SK-N-SH treated with all-trans-retinoic acid at 6 μM for 48 hours (cell line): ENCODE results near the gene COL26A1.

Experiments
- ATAC-seq: fragments of 200-7000 bp; cut with Tn5 transposase; 3 replicates; pipeline ENCODE4 v1.9.1; 2020; ENCODE audit warnings: mild to moderate bottlenecking, moderate library complexity
- ARNTL ChIP-seq: fragments of 450-650 bp; formaldehyde crosslinking; IDR thresholded peaks from 2 replicates; pipeline ENCODE4 v1.5.0; 2020; ENCODE audit warnings: low read depth, mild to moderate bottlenecking, moderate library complexity, borderline replicate concordance
- BACH2 ChIP-seq: fragments of 250-450 bp; sonication (Bioruptor Pico); IDR thresholded peaks from 2 replicates; pipeline ENCODE4 v1.9.0; 2021; ENCODE audit warnings: mild to moderate bottlenecking, borderline replicate concordance
- ESRRG ChIP-seq: fragments of 250-450 bp; sonication (Bioruptor Pico); IDR thresholded peaks from 2 replicates; pipeline ENCODE4 v1.6.1; 2021; ENCODE audit warnings: mild to moderate bottlenecking
- GLIS3 ChIP-seq: fragments of 250-450 bp; sonication (Bioruptor Pico); IDR thresholded peaks from 2 replicates; pipeline ENCODE4 v1.5.0; 2020; ENCODE audit warnings: mild to moderate bottlenecking, moderate library complexity
- ISL1 ChIP-seq: fragments of 250-450 bp; sonication (Bioruptor Pico); IDR thresholded peaks from 2 replicates; pipeline ENCODE4 v2.1.2; 2022; ENCODE audit warnings: mild to moderate bottlenecking, moderate library complexity
- OSR1 ChIP-seq: fragments of 250-450 bp; sonication (Bioruptor Pico); IDR thresholded peaks from 2 replicates; pipeline ENCODE4 v1.8.0; 2022; ENCODE audit warnings: moderate library complexity, mild to moderate bottlenecking, inconsistent platforms
- RARB ChIP-seq: fragments of 250-450 bp; sonication (Bioruptor Pico); IDR thresholded peaks from 2 replicates; pipeline ENCODE4 v1.8.0; 2021; ENCODE audit warnings: mild to moderate bottlenecking, moderate library complexity
- TCF4 ChIP-seq: fragments of 250-450 bp; sonication (Bioruptor Pico); IDR thresholded peaks from 2 replicates; pipeline ENCODE4 v1.8.0; 2021; ENCODE audit warnings: mild to moderate bottlenecking, moderate library complexity, borderline replicate concordance
- TOX ChIP-seq: fragments of 250-450 bp; sonication (Bioruptor Pico); IDR thresholded peaks from 2 replicates; pipeline ENCODE4 v1.8.0; 2021; ENCODE audit warnings: mild to moderate bottlenecking, moderate library complexity, borderline replicate concordance
- ZC3H10 ChIP-seq: fragments of 250-450 bp; sonication (Bioruptor Pico); IDR thresholded peaks from 2 replicates; pipeline ENCODE4 v1.5.1; 2021; ENCODE audit warnings: mild to moderate bottlenecking, moderate library complexity
- ZFP30 ChIP-seq: fragments of 450-650 bp; formaldehyde crosslinking; IDR thresholded peaks from 2 replicates; pipeline ENCODE4 v1.5.0; 2022; ENCODE audit warnings: mild to moderate bottlenecking, moderate library complexity
- ZNF8 ChIP-seq: fragments of 450-650 bp; formaldehyde crosslinking; IDR thresholded peaks from 2 replicates; pipeline ENCODE4 v1.5.0; 2020; ENCODE audit warnings: mild to moderate bottlenecking, moderate library complexity
- TF ChIP-seq, protein P1 (sequence below): fragments of 250-450 bp; sonication (Bioruptor Pico); IDR thresholded peaks from 2 replicates; pipeline ENCODE4 v1.5.1; 2021; ENCODE audit warnings: mild to moderate bottlenecking, moderate library complexity
- TF ChIP-seq, protein P2 (sequence below): fragments of 250-450 bp; sonication (Bioruptor Pico); IDR thresholded peaks from 2 replicates; pipeline ENCODE4 v1.5.0; 2020; ENCODE audit warnings: mild to moderate bottlenecking, moderate library complexity
- TF ChIP-seq, protein P3 (sequence below): fragments of 250-450 bp; sonication (Bioruptor Pico); IDR thresholded peaks from 2 replicates; pipeline ENCODE4 v1.5.1; 2020; ENCODE audit warnings: low read depth, mild to moderate bottlenecking, moderate library complexity
- TF ChIP-seq, protein P4 (sequence below): fragments of 250-450 bp; sonication (Bioruptor Pico); IDR thresholded peaks from 2 replicates; pipeline ENCODE4 v1.8.0; 2021; ENCODE audit warnings: low read depth, mild to moderate bottlenecking, moderate library complexity, borderline replicate concordance

Gene COL26A1

DNA sequence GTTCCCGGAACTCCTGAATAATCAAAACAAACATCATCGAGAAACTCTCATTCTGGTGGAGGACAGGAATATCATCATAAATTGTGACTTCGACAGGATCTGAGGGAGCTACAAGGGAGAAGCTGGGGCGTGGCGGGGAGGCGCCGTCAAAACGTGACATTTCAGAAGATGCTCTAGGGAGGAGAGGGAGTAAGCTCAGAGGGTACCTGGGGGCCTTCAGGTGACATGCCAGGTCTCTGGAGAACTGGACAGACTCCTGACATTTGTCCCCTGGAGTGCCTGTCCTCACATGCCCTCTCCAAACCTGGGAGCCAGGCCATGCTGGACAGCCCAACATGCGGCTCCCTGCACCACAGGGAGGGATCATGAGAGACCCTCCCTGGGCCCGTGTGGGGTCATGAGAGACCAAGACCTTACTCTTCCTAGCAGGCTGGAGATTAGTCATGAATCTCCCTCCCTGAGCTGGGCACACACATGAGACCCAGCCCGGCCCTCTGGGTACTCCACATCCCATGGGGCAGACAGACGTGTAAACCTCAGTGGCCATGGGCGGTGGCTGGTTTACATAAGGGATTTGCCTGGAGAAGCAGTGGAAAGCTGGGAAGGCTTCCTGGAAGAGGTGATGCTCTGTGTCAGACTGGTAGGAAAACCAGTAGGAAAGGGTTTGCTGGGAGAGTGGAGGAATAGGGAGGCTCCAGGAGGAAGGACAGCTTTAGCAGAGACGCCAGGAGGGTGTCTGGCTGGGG lies 185.4 kb downstream of the COL26A1 start:
- TF ChIP-seq GLIS3 (no peak), TOX (CRISPR knock-in tag) (no peak), ZC3H10 (CRISPR knock-in tag) (no peak), ESRRG (CRISPR knock-in tag) (no peak), ZFP30 (CRISPR knock-in tag) (no peak), BACH2 (CRISPR knock-in tag) (no peak), ZNF8 (CRISPR knock-in tag) (no peak), ARNTL (CRISPR knock-in tag) (no peak), TCF4 (CRISPR knock-in tag) (no peak), RARB (CRISPR knock-in tag) (no peak), OSR1 (CRISPR knock-in tag) (no peak)
- TF ChIP-seq, protein P1, sequence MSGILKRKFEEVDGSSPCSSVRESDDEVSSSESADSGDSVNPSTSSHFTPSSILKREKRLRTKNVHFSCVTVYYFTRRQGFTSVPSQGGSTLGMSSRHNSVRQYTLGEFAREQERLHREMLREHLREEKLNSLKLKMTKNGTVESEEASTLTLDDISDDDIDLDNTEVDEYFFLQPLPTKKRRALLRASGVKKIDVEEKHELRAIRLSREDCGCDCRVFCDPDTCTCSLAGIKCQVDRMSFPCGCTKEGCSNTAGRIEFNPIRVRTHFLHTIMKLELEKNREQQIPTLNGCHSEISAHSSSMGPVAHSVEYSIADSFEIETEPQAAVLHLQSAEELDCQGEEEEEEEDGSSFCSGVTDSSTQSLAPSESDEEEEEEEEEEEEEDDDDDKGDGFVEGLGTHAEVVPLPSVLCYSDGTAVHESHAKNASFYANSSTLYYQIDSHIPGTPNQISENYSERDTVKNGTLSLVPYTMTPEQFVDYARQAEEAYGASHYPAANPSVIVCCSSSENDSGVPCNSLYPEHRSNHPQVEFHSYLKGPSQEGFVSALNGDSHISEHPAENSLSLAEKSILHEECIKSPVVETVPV (CRISPR knock-in tag) = no peak
- TF ChIP-seq, protein P2, sequence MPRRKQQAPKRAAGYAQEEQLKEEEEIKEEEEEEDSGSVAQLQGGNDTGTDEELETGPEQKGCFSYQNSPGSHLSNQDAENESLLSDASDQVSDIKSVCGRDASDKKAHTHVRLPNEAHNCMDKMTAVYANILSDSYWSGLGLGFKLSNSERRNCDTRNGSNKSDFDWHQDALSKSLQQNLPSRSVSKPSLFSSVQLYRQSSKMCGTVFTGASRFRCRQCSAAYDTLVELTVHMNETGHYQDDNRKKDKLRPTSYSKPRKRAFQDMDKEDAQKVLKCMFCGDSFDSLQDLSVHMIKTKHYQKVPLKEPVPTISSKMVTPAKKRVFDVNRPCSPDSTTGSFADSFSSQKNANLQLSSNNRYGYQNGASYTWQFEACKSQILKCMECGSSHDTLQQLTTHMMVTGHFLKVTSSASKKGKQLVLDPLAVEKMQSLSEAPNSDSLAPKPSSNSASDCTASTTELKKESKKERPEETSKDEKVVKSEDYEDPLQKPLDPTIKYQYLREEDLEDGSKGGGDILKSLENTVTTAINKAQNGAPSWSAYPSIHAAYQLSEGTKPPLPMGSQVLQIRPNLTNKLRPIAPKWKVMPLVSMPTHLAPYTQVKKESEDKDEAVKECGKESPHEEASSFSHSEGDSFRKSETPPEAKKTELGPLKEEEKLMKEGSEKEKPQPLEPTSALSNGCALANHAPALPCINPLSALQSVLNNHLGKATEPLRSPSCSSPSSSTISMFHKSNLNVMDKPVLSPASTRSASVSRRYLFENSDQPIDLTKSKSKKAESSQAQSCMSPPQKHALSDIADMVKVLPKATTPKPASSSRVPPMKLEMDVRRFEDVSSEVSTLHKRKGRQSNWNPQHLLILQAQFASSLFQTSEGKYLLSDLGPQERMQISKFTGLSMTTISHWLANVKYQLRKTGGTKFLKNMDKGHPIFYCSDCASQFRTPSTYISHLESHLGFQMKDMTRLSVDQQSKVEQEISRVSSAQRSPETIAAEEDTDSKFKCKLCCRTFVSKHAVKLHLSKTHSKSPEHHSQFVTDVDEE = no peak
- TF ChIP-seq, protein P3, sequence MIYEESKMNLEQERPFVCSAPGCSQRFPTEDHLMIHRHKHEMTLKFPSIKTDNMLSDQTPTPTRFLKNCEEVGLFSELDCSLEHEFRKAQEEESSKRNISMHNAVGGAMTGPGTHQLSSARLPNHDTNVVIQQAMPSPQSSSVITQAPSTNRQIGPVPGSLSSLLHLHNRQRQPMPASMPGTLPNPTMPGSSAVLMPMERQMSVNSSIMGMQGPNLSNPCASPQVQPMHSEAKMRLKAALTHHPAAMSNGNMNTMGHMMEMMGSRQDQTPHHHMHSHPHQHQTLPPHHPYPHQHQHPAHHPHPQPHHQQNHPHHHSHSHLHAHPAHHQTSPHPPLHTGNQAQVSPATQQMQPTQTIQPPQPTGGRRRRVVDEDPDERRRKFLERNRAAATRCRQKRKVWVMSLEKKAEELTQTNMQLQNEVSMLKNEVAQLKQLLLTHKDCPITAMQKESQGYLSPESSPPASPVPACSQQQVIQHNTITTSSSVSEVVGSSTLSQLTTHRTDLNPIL (CRISPR knock-in tag) = no peak
- TF ChIP-seq, protein P4, sequence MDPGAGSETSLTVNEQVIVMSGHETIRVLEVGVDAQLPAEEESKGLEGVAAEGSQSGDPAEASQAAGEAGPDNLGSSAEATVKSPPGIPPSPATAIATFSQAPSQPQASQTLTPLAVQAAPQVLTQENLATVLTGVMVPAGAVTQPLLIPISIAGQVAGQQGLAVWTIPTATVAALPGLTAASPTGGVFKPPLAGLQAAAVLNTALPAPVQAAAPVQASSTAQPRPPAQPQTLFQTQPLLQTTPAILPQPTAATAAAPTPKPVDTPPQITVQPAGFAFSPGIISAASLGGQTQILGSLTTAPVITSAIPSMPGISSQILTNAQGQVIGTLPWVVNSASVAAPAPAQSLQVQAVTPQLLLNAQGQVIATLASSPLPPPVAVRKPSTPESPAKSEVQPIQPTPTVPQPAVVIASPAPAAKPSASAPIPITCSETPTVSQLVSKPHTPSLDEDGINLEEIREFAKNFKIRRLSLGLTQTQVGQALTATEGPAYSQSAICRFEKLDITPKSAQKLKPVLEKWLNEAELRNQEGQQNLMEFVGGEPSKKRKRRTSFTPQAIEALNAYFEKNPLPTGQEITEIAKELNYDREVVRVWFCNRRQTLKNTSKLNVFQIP (CRISPR knock-in tag) = no peak
- no peak for ATAC-seq

DNA sequence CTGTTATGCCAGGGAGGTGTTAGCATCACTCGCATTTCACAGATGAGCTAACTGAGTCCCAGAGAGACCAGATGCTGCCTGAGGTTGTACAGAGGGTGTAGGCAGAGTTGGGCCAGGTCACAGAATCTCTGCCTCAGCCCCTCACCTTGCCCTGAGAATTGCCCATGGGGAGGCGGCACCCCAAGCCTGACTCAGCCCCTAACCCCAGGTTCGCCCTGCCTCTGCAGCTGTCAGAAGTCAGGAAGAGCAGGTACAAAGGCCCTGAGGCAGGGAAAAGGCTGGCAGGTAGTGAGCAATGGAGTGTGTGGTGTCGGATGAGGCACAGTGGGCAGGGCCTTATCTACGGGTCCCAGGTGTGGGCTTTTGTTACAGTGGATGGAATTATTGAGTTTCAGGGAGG lies 187.1 kb downstream of the COL26A1 start:
- ATAC-seq = no peak
- no peak for TF ChIP-seq ISL1 (CRISPR knock-in tag)
- no peak for TF ChIP-seq ZNF8 (CRISPR knock-in tag)
- no peak for TF ChIP-seq TOX (CRISPR knock-in tag)
- no peak for TF ChIP-seq ZFP30 (CRISPR knock-in tag)
- TF ChIP-seq ZC3H10 (CRISPR knock-in tag) = no peak
- no peak for TF ChIP-seq ARNTL (CRISPR knock-in tag)
- TF ChIP-seq, protein P2 = no peak
- TF ChIP-seq TCF4 (CRISPR knock-in tag) = no peak
- TF ChIP-seq, protein P4 (CRISPR knock-in tag) = no peak
